OCI-LY7 (cell line): ENCODE results near the gene TSPYL1. TPM values are rescaled to one million over a fixed set of nuclear protein-coding genes. Genes with fewer than 3 reads are reported as not detected.

Source experiments
- BruUV-seq: library from RNA; stranded (reverse); fragments of 400-500 nt; replicated peaks from 2 replicates; lab custom pipeline; 2021; lab: Mats Ljungman, UMichigan
- CTCF ChIA-PET: fragments of 300-600 bp; sonication (Branson Sonifier 250); formaldehyde crosslinking; loops from one replicate; lab custom pipeline; 2022; ENCODE audit warnings: antibody characterized with exemption; ENCODE audit not compliant: unreplicated experiment; lab: Charles Lee
- POLR2A ChIA-PET: fragments of 300-600 bp; sonication (Branson Sonifier 250); formaldehyde crosslinking; loops from one replicate; lab custom pipeline; 2022; ENCODE audit warnings: antibody characterized with exemption; lab: Charles Lee
- DNase-seq: peaks from one replicate; pipeline ENCODE4 v3.0.0-alpha.2; 2015; ENCODE audit warnings: low spot score
- H2AFZ ChIP-seq: fragments of 200-600 bp; sonication (generic), shearing (Covaris generic); 2 replicates; pipeline ENCODE4 v1.6.1; 2014; ENCODE audit warnings: mild to moderate bottlenecking, antibody characterized with exemption, low read length, moderate library complexity
- H3K27ac ChIP-seq: fragments of 200-600 bp; sonication (generic); 2 replicates; pipeline ENCODE4 v1.5.1; 2014; ENCODE audit warnings: mixed run types, low read depth, mild to moderate bottlenecking, moderate library complexity, low read length, inconsistent platforms; ENCODE audit not compliant: poor library complexity, severe bottlenecking
- H3K36me3 ChIP-seq: fragments of 200-600 bp; sonication (generic); 2 replicates; pipeline ENCODE4 v1.6.1; 2014; ENCODE audit warnings: mild to moderate bottlenecking, antibody characterized with exemption, low read length, moderate library complexity, mixed read lengths; ENCODE audit not compliant: insufficient read depth
- H3K4me1 ChIP-seq: fragments of 200-600 bp; sonication (generic); 2 replicates; pipeline ENCODE4 v1.5.1; 2014; ENCODE audit warnings: mild to moderate bottlenecking, low read length; ENCODE audit not compliant: insufficient read depth, poor library complexity, severe bottlenecking
- H3K4me2 ChIP-seq: fragments of 200-600 bp; sonication (generic); 2 replicates; pipeline ENCODE4 v1.6.1; 2014; ENCODE audit warnings: mild to moderate bottlenecking, low read length
- H3K4me3 ChIP-seq: fragments of 200-600 bp; sonication (generic); 2 replicates; pipeline ENCODE4 v1.5.1; 2014; ENCODE audit warnings: mild to moderate bottlenecking, low read depth, low read length; ENCODE audit not compliant: poor library complexity, severe bottlenecking
- H3K79me2 ChIP-seq: fragments of 200-600 bp; sonication (generic); 2 replicates; pipeline ENCODE4 v1.6.1; 2016; ENCODE audit warnings: low read depth, mild to moderate bottlenecking, low read length, moderate library complexity, mixed read lengths; ENCODE audit not compliant: insufficient read depth
- H3K9me2 ChIP-seq: fragments of 200-600 bp; sonication (generic); 2 replicates; pipeline ENCODE4 v1.6.1; 2016; ENCODE audit warnings: mild to moderate bottlenecking, low read length, mixed read lengths; ENCODE audit not compliant: insufficient read depth
- H3K9me3 ChIP-seq: fragments of 200-600 bp; sonication (generic); 2 replicates; pipeline ENCODE4 v1.6.1; 2014; ENCODE audit warnings: mild to moderate bottlenecking, mixed run types, low read length, mixed read lengths
- H4K20me1 ChIP-seq: fragments of 200-600 bp; sonication (generic); 2 replicates; pipeline ENCODE4 v1.6.1; 2014; ENCODE audit warnings: mild to moderate bottlenecking, antibody characterized with exemption, low read length, moderate library complexity, mixed read lengths; ENCODE audit not compliant: insufficient read depth
- EZH2phosphoT487 ChIP-seq: fragments of 200-600 bp; sonication (generic); IDR thresholded peaks from 2 replicates; pipeline ENCODE4 v1.6.1; 2018; ENCODE audit warnings: low read depth, borderline replicate concordance, mild to moderate bottlenecking, mixed run types, antibody characterized with exemption, low read length, moderate library complexity, mixed read lengths
- intact Hi-C: fragments of 100-400 bp; cut with micrococcal nuclease; formaldehyde crosslinking; loops from one replicate; pipeline ENCODE4 v1.10.0; 2022; ENCODE audit not compliant: unreplicated experiment
- total RNA-seq, 2 experiments: library from RNA; depleted of rRNA in 1 of 2; stranded (reverse); fragments of >200 nt in 1 of 2; shearing (Covaris generic) in 1 of 2; gene quantifications; 2 replicates each; pipeline ENCODE4 v1.2.3, GENCODE V29; 2014 to 2022
- TF ChIP-seq, protein P1 (sequence below): fragments of 200-600 bp; sonication (generic); conservative IDR thresholded peaks from 2 replicates; pipeline ENCODE4 v1.5.1; 2014; ENCODE audit warnings: mild to moderate bottlenecking, antibody characterized with exemption, low read length, moderate library complexity, mixed read lengths

TSPYL1 gene
- total RNA-seq, 2 experiments from 2014 or later: 32.8 to 50.3 TPM

DNA sequence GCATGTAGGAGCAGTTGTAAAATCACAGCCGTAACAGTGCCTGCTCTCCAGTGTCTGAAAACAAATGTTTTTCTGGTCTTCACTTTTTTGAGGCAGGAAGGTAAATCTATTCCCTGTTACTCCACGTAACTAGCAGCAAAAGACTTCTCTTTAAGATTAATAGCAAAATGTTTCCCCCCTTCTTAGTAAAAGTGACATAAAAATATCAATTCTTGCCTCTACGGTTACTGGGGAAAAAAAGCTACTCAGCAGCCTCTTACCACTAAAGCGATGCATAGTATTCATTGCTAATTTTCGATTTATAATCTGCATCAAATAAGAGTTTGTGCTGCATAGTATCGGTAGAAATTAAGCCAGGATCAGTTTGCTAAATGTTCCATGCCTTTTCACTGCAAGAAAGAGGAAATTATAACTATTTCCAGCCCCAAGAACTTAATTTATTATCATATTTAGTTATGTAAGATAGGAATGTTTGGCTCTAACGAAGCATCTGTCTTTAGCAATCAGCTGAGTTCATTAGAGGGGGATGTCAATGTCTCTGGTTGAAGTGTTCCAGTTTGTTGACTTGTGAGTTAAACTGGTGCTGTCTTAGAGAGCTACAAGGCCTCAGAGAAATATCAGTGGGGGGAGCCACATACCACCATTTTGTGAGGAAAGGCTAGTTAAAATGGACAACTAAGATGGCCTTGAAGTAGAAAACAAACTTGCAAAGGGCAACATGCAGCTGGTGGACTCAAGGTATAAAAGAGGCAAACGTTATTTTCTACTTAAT is 617 bp upstream of the TSPYL1 start:
- TF ChIP-seq, protein P1, sequence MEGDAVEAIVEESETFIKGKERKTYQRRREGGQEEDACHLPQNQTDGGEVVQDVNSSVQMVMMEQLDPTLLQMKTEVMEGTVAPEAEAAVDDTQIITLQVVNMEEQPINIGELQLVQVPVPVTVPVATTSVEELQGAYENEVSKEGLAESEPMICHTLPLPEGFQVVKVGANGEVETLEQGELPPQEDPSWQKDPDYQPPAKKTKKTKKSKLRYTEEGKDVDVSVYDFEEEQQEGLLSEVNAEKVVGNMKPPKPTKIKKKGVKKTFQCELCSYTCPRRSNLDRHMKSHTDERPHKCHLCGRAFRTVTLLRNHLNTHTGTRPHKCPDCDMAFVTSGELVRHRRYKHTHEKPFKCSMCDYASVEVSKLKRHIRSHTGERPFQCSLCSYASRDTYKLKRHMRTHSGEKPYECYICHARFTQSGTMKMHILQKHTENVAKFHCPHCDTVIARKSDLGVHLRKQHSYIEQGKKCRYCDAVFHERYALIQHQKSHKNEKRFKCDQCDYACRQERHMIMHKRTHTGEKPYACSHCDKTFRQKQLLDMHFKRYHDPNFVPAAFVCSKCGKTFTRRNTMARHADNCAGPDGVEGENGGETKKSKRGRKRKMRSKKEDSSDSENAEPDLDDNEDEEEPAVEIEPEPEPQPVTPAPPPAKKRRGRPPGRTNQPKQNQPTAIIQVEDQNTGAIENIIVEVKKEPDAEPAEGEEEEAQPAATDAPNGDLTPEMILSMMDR: no peak
- TF ChIP-seq EZH2phosphoT487: no peak
- H3K27ac ChIP-seq: peak overlapping the region; percentile 78
- intact Hi-C loops: loop anchor here (2.0 to 5.0 kb wide), 3 partner anchors 124 to 290 kb away; partner anchors contain the start of genes CALHM6 and RWDD1
- BruUV-seq: TSS peak; percentile 75
- H3K4me3 ChIP-seq: peak overlapping the region; percentile 86
- peaks cover 64% of the 10 kb centered on the region for H3K4me1 ChIP-seq
- ChIA-PET POLR2A (interaction anchor here (0.7 to 3.4 kb wide), 12 partner anchors 8 to 292 kb away, joined by 3 to 16 read pairs (median 5); partner anchors contain the start of genes RWDD1 and TSPYL4), CTCF (no interaction called here)
- H2AFZ ChIP-seq: peak overlapping the region; percentile 76
- H3K36me3 ChIP-seq: peaks cover 32% of the 10 kb centered on the region
- no peaks in the 10 kb centered on the region for H3K9me3 ChIP-seq
- peaks cover 46% of the 10 kb centered on the region for H3K79me2 ChIP-seq
- DNase-seq: peak; percentile 37
- peak overlapping the region; percentile 92 for H3K4me2 ChIP-seq
- H3K9me2 ChIP-seq: no peaks in the 10 kb centered on the region
- peaks cover 32% of the 10 kb centered on the region for H4K20me1 ChIP-seq

DNA sequence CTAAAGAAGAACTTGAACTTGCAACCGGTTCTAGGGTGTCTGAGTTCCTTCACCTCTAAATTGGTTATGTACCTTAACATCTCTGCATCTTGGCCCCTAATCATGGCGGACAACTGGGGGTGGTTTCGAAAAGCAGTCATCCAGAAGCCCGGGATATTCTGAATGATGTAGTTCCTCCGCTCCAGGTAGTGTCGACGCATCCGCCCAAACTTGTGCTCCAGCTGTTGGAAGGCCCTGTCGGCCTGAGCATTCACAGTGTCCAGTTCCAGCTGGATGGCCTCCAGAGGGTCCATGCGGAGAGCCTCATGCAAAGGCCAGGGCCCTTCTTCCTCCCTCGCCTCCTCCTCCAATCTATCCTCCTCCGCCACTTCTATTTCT is 887 bp downstream of the TSPYL1 start:
- Histone ChIP-seq H3K4me1 (peaks cover 68% of the 10 kb centered on the region), H3K27ac (peak overlapping the region; percentile 78), H3K36me3 (peaks cover 47% of the 10 kb centered on the region), H3K9me3 (no peaks in the 10 kb centered on the region), H2AFZ (no peak overlapping the region; the same call in 1 of the 2 replicates), H4K20me1 (peaks cover 37% of the 10 kb centered on the region), H3K4me3 (peak overlapping the region; percentile 86), H3K79me2 (peaks cover 58% of the 10 kb centered on the region), H3K9me2 (no peaks in the 10 kb centered on the region), H3K4me2 (peak overlapping the region; percentile 93)
- TF ChIP-seq, protein P1: no peak
- no peak for TF ChIP-seq EZH2phosphoT487
- BruUV-seq: no TSS peak
- POLR2A ChIA-PET: interaction anchor here (0.9 to 3.4 kb wide), 3 partner anchors 10 to 292 kb away, joined by 4 to 16 read pairs (median 5); partner anchors contain the start of gene RWDD1
- DNase-seq: no peak
- CTCF ChIA-PET: interaction anchor here (1.2 kb wide), 1 partner anchor 293 kb away, joined by 3 read pairs; no protein-coding TSS in a partner anchor
- intact Hi-C loops: loop anchor here (2.0 to 10.0 kb wide), 2 partner anchors 24 to 386 kb away; partner anchors contain the start of genes TSPYL4 and ZUP1
